ENCODE results near the gene BEST1.

- no peak for TF ChIP-seq GATA2 (IDR thresholded peaks at IDR 0.05; ENCODE audit: low read depth, low read length)
- TF ChIP-seq GATA3 (IDR thresholded peaks at IDR 0.05; ENCODE audit: low read depth, low read length), result no peak
Measured at GRCh38 chr11:61956191-61957020, 6.3 kb downstream of the BEST1 start.

Measured in SH-SY5Y (cell line).